Panc1 (cell line): Measurements from ENCODE around the gene TSPAN5. TPM values are rescaled to one million over a fixed set of nuclear protein-coding genes. Genes with fewer than 3 reads are reported as not detected.

Experiments
- ATAC-seq: fragments of 200-7000 bp; cut with Tn5 transposase; 2 replicates; pipeline ENCODE4 v1.9.1; 2020; ENCODE audit warnings: mild to moderate bottlenecking, moderate library complexity
- BruUV-seq: library from RNA; stranded (reverse); fragments of 400-500 nt; replicated peaks from 2 replicates; lab custom pipeline; 2021; lab: Mats Ljungman, UMichigan
- CTCF ChIA-PET: fragments of 300-600 bp; sonication (Branson Sonifier 250); formaldehyde crosslinking; loops from one replicate; lab custom pipeline; 2022; ENCODE audit warnings: antibody characterized with exemption; lab: Charles Lee
- POLR2A ChIA-PET: fragments of 300-600 bp; sonication (Branson Sonifier 250); formaldehyde crosslinking; loops from one replicate; lab custom pipeline; 2022; ENCODE audit warnings: antibody characterized with exemption; lab: Charles Lee
- DNase-seq: peaks from one replicate; pipeline ENCODE4 v3.0.0-alpha.2; 2010; ENCODE audit warnings: low read depth, low spot score
- H3K27ac ChIP-seq: 2 replicates; pipeline ENCODE4 v1.5.1; 2011; ENCODE audit warnings: mild to moderate bottlenecking, low read length, inconsistent platforms
- H3K27me3 ChIP-seq: fragments of 200-500 bp; sonication (Bioruptor generic); 2 replicates; pipeline ENCODE4 v1.6.0; 2014; ENCODE audit warnings: low read length, inconsistent platforms; ENCODE audit not compliant: control insufficient read depth, insufficient read depth
- H3K36me3 ChIP-seq: fragments of 200-500 bp; sonication (Bioruptor generic); 2 replicates; pipeline ENCODE4 v1.5.1; 2014; ENCODE audit warnings: inconsistent platforms, mild to moderate bottlenecking, low read length, moderate library complexity; ENCODE audit not compliant: control insufficient read depth, insufficient read depth
- H3K4me1 ChIP-seq: 2 replicates; pipeline ENCODE4 v1.5.1; 2011; ENCODE audit warnings: inconsistent platforms, mild to moderate bottlenecking, low read length, moderate library complexity; ENCODE audit not compliant: control insufficient read depth, insufficient read depth
- H3K4me3 ChIP-seq, 2 experiments: 2 replicates each; pipeline ENCODE4 v1.5.1; 2011 to 2012; ENCODE audit warnings: low read depth in 2 of 2, low read length in 2 of 2, mild to moderate bottlenecking in 2 of 2, inconsistent platforms in 1 of 2, moderate library complexity in 1 of 2
- H3K9me3 ChIP-seq: fragments of 200-500 bp; sonication (Bioruptor generic); 2 replicates; pipeline ENCODE4 v1.5.1; 2014; ENCODE audit warnings: low read depth, mild to moderate bottlenecking, inconsistent platforms, low read length, moderate library complexity; ENCODE audit not compliant: control insufficient read depth, insufficient read depth
- POLR2AphosphoS5 ChIP-seq: IDR thresholded peaks from 2 replicates; pipeline ENCODE4 v1.6.1; 2012; ENCODE audit warnings: mild to moderate bottlenecking, low read depth, low read length, moderate library complexity
- SIN3A ChIP-seq: IDR thresholded peaks from 2 replicates; pipeline ENCODE4 v1.6.1; 2012; ENCODE audit warnings: low read depth, mild to moderate bottlenecking, low read length, moderate library complexity, borderline replicate concordance; ENCODE audit not compliant: insufficient read depth
- TCF7L2 ChIP-seq: IDR thresholded peaks from 2 replicates; pipeline ENCODE4 v1.6.1; 2011; ENCODE audit warnings: mild to moderate bottlenecking, low read depth, low read length, inconsistent platforms
- in situ Hi-C: cut with HindIII; loops from 2 replicates; pipeline ENCODE4 v1.10.0; 2016; ENCODE audit warnings: low sequenced_read_pairs, low pct_unique_long_range_greater_than_20kb
- intact Hi-C: fragments of 100-400 bp; cut with micrococcal nuclease; formaldehyde crosslinking; loops from one replicate; pipeline ENCODE4 v1.10.0; 2022; ENCODE audit not compliant: unreplicated experiment
- total RNA-seq: library from RNA; stranded (reverse); gene quantifications from one replicate; pipeline ENCODE4 v1.2.1, GENCODE V29; 2021; ENCODE audit not compliant: unreplicated experiment
- TF ChIP-seq, protein P1 (sequence below): fragments of 450-650 bp; IDR thresholded peaks from 2 replicates; pipeline ENCODE4 v1.5.1; 2017; ENCODE audit warnings: mild to moderate bottlenecking
- TF ChIP-seq, protein P2 (sequence below), 2 experiments: IDR thresholded peaks; 2 replicates each; pipeline ENCODE4 v1.6.1; 2011 to 2012; ENCODE audit warnings: low read depth in 2 of 2, control low read depth in 1 of 2, low read length in 1 of 2, mild to moderate bottlenecking in 1 of 2, moderate library complexity in 1 of 2; ENCODE audit not compliant: insufficient read depth in 1 of 2

Gene TSPAN5
- total RNA-seq, 1 experiment from 2014 or later: 61.9 TPM

DNA sequence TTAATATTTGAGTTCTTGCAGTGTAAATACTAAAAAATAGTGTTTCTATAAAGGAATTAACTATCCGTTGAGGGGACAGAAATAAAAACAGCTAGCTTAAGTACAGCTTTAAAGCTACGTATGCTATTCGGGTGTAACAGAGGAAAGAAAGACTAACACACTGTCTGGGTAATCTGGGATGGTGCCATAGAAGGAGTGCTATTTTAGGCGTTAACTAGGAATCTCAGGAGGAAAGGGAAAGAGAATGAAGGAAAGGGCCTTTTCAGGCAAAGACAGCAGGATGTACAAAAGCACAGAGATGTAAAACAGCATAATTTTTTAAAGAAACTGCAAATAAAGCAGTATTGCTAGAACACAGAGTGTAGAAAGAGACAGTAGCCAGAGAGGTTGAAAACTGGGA, 235.4 kb downstream of the TSPAN5 start:
- H3K9me3 ChIP-seq: no peaks in the 10 kb centered on the region
- H3K27ac ChIP-seq: no peak overlapping the region
- BruUV-seq: no TSS peak
- intact Hi-C loops (no loop called here), in situ Hi-C loops (no loop called here)
- no peaks in the 10 kb centered on the region for H3K36me3 ChIP-seq
- DNase-seq (no peak), ATAC-seq (no peak)
- no peak overlapping the region for H3K4me3 ChIP-seq
- TF ChIP-seq, protein P1, sequence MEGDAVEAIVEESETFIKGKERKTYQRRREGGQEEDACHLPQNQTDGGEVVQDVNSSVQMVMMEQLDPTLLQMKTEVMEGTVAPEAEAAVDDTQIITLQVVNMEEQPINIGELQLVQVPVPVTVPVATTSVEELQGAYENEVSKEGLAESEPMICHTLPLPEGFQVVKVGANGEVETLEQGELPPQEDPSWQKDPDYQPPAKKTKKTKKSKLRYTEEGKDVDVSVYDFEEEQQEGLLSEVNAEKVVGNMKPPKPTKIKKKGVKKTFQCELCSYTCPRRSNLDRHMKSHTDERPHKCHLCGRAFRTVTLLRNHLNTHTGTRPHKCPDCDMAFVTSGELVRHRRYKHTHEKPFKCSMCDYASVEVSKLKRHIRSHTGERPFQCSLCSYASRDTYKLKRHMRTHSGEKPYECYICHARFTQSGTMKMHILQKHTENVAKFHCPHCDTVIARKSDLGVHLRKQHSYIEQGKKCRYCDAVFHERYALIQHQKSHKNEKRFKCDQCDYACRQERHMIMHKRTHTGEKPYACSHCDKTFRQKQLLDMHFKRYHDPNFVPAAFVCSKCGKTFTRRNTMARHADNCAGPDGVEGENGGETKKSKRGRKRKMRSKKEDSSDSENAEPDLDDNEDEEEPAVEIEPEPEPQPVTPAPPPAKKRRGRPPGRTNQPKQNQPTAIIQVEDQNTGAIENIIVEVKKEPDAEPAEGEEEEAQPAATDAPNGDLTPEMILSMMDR: no peak
- no peak for TF ChIP-seq SIN3A
- TF ChIP-seq, protein P2, sequence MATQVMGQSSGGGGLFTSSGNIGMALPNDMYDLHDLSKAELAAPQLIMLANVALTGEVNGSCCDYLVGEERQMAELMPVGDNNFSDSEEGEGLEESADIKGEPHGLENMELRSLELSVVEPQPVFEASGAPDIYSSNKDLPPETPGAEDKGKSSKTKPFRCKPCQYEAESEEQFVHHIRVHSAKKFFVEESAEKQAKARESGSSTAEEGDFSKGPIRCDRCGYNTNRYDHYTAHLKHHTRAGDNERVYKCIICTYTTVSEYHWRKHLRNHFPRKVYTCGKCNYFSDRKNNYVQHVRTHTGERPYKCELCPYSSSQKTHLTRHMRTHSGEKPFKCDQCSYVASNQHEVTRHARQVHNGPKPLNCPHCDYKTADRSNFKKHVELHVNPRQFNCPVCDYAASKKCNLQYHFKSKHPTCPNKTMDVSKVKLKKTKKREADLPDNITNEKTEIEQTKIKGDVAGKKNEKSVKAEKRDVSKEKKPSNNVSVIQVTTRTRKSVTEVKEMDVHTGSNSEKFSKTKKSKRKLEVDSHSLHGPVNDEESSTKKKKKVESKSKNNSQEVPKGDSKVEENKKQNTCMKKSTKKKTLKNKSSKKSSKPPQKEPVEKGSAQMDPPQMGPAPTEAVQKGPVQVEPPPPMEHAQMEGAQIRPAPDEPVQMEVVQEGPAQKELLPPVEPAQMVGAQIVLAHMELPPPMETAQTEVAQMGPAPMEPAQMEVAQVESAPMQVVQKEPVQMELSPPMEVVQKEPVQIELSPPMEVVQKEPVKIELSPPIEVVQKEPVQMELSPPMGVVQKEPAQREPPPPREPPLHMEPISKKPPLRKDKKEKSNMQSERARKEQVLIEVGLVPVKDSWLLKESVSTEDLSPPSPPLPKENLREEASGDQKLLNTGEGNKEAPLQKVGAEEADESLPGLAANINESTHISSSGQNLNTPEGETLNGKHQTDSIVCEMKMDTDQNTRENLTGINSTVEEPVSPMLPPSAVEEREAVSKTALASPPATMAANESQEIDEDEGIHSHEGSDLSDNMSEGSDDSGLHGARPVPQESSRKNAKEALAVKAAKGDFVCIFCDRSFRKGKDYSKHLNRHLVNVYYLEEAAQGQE (IDR thresholded peaks at IDR 0.05; ENCODE audit: insufficient read depth in 1 of 2, low read depth in 2 of 2, low read length in 1 of 2): no peak
- no peak for TF ChIP-seq POLR2AphosphoS5
- TF ChIP-seq TCF7L2: no peak
- no peaks in the 10 kb centered on the region for H3K27me3 ChIP-seq
- CTCF ChIA-PET: no interaction called here
- POLR2A ChIA-PET: interaction anchor here (0.7 kb wide), 1 partner anchor 47 kb away, joined by 3 read pairs; no protein-coding TSS in a partner anchor
- H3K4me1 ChIP-seq: no peaks in the 10 kb centered on the region

DNA sequence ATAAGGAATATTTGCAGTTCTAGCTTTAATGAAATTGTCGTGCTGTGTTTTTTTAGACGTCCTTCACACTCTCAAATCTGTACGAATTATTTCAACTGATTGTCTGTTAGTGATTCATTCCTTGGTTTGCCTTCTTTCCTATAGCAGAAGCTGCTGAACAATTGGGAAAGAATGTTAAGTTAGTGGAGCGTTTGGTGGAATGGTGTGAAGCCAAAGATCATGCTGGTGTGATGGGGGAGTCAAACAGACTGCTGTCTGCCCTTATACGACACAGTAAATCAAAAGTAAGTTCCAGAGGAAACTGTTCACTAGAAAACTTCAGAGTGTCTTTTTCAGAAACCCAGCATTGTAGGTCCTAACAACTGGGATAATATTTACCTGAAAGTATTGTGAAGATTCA, 237.3 kb downstream of the TSPAN5 start:
- no peaks in the 10 kb centered on the region for H3K4me1 ChIP-seq
- no TSS peak for BruUV-seq
- H3K36me3 ChIP-seq: no peaks in the 10 kb centered on the region
- ATAC-seq (no peak), DNase-seq (no peak)
- CTCF ChIA-PET: no interaction called here
- TF ChIP-seq POLR2AphosphoS5 (no peak), SIN3A (no peak), TCF7L2 (no peak)
- TF ChIP-seq, protein P1: no peak
- TF ChIP-seq, protein P2 (IDR thresholded peaks at IDR 0.05; ENCODE audit: insufficient read depth in 1 of 2, low read depth in 2 of 2, low read length in 1 of 2): no peak
- no peak overlapping the region for H3K4me3 ChIP-seq
- no peaks in the 10 kb centered on the region for H3K9me3 ChIP-seq
- no peak overlapping the region for H3K27ac ChIP-seq
- POLR2A ChIA-PET: no interaction called here
- in situ Hi-C loops: no loop called here
- no peaks in the 10 kb centered on the region for H3K27me3 ChIP-seq
- intact Hi-C loops: no loop called here
